ENCODE data around the gene NFIA.

The NFIA gene

DNA sequence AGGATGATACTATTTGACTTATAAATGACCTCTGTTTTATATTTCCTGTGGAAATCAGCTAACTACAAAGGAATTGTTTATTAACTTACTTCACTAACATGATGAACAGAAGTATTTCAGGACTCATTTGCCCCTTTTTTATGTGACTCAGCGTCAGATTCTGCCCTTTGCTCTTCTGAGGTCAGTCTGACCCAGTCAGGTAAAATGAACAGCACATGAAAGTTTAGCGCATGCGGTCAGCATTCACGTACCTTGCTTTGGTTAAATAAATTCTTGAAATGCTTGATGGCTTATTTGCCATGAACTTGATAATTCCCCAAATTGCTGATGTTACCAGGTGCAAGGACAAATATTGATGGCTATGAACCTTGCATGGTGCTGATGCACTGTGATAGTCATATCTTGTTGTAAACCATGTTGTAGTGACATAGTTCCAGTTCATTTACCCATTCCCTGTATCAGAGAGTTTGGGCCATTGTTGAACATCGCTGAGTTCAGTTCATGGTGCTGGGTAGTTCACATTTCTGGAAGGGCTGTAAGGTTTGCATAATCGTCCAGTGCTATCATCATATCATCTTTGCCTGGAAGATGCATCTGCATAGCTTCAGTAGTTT, 133.4 kb downstream of the NFIA start:
- no peak for DNase-seq (ENCODE audit: low read depth)

DNA sequence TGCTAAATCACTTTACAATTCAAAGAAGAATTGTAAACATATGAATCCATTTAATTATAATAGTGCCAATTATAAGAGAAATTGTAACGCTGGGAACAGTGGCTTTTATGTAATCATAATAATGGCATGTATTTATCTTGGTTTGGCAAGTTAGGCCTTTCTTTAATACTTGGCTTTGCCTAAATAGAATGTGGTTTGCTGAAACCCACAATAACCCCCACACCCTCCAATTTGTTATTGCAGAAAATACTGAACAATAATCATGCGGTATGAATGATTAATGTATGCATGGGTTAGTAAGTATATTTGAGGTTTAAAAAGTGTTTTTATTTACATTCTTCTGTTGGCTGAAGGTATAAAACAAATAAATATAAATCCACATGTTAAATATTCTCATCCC, 138.2 kb downstream of the NFIA start:
- DNase-seq (ENCODE audit: low read depth): no peak

DNA sequence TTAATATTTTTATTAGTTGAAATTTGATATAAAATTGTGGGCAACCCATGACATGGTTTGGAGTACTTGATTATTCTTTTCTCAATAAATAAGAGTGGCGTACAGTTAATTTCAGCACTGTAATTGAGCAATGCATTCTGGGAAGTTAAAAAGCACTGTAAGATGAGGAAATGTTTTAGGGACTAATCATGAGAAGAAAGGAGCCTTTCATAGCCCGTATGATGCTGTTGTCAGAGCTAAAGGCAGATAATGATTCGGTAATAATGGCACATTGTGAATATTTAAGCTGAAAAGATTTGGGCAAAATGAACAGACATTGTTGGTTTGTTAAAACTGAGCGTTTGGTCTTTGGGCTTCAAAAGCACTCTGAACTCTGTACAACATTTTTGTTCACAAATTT, 139.3 kb downstream of the NFIA start:
- DNase-seq (ENCODE audit: low read depth): no peak

DNA sequence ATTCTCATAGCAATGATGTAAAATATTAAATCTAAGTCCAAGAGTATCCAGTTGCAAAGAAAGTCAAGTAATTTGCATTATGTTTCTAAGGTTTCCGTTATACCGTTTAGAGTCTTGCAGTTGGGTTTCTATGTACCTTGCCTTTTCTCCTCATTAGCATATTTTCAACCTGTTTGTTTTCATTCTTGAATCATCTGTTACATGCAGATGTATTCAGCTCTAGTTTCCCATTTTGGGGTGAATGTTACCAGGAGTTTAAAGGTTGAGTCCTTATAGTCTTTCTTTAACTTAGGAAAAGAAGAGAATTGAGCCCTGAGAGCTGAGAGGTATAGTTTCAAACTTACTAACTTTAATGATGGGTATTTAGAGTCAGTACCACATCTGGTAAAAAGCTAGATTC, 139.9 kb downstream of the NFIA start:
- no peak for DNase-seq (ENCODE audit: low read depth)

DNA sequence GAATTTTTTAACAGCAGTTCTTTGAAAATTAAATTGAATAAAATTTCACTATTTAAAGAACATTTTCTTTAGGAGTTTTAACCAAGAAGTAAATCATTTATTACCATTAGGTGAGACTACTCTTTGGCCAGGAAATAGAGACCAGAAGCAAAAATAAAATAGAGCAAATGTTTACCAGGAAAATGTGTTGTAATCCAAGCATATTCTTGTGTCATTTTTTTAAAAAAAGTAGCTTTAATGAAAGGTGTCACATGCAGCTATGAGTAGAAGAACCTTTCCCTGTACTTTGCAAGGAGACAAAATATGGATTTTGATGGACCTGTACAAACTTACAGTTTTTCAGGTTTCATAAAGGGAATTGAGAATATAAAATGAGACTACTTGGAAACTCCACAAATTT, 140.8 kb downstream of the NFIA start:
- DNase-seq (ENCODE audit: low read depth): no peak

DNA sequence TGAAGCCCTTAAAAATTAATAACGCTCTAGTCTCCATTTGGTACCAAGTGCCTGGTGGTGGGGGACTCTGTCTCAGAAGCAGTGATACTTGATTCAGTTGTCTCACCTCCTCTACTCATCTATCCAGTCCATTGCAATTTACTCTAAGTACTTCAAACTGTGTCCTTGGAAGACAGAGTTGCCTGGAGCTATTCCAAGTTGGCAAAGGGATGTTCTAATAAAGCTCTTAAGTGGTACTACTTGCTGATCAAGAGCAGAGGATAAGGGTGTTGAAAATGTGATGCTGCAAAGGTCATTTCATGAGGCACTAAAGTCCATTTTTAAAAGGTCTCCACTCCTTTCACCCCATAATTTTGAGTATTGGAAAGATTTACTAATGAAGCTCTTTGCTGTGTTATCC, 142.2 kb downstream of the NFIA start:
- no peak for DNase-seq (ENCODE audit: low read depth)

DNA sequence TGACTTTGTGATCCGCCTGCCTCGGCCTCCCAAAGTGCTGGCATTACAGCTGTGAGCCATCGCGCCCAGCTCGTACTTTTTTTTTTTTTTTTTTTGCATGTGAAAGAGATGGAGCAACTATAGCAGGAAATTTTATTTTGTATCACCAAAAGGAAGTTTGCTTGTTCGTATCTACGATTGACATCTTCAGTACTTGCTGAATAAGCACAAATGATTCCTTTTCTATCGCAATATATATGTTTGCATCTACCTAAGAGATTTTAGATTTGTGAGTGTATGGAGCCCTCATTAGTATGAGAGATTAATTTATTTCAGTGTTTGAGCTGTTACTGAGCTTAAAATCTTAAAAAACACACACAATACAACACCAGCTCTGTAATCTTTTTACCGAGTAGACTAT, 143.1 kb downstream of the NFIA start:
- no peak for DNase-seq (ENCODE audit: low read depth)

DNA sequence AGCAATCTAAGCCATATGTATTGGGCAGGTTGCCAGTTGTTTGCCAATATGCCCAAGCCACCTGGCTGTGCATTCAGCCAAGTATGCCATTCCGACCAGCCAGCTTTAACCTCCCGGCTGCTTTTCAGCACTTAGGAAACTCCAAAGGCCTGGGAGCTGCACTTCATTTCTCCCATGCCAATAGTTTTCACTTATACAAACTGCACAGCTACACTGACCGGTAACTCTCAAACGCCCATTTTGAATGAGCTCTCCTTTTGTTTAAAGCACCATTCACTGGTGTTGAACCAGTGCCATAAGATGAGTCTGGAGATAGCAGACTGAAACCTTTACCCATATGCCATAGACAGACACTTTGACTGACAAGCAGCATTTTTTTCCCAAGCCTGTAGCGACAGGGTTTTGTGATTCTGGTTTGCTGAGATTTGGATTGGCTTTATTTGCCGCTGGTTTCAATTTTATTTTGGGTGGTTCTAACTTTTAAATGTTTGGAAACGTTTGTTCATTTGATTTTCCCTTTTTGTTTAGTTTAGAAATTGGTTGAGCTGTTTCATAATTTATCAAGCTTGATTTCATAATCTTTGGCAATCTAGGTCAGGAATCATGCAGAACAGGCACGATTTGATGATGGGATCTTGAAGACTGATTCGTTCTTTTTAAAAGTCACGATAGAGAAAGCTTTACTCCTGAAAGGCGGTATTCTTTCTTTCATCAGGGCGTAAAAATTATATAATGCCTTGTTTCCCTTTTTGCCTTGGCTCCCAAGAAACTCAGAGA, 144.6 kb downstream of the NFIA start:
- DNase-seq (ENCODE audit: low read depth): no peak

DNA sequence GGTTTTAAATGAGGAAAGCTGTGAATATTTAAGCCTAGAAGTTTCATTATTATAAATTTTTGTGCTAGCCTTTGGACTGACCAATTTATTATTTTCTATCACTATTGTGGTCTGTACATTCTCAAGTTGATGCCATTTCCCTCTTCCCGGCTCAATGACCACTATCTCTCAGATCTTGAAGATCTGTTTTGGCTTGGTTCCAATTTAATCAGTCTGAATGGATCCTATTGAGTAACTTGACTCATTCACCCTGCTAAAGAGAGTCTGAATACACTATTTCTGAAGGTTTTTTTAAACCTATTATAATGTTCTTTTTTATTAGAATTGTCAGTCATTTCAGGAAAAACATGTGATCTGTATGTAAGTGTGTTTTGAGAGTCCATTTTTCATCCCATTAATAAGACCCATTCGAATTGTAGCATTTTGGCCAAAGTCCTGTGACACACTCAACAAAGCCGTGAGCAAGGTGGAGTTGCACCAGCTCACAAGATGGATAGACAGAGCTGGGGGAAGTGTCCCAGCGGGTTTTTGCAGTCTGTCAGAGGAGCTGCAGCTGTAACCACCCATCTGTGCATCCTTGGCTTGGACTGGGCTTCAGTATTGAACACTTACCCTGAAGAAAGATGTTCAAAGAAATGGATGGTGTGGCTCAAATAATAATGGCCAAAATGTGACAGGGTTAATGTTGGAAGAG, 145.6 kb downstream of the NFIA start:
- no peak for DNase-seq (ENCODE audit: low read depth)

DNA sequence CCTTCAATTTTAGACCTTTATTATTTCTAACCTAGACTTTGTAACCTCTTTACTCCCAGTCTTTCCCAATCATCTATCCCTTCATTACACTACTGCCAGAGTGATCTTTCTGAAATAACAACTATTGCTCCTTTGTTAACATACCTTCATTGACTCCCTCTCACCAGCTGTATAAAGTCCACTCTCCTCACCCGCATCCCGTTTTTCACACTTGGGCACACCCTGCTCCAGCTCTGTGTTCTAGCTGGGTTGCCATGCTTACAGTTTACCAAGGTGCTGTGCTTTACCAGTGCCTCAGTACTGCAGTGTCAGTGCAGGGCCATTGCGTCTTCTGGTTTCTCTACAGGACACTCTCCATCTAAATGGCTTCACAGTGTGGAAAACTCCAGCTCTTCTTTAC, 148.2 kb downstream of the NFIA start:
- no peak for DNase-seq (ENCODE audit: low read depth)

DNA sequence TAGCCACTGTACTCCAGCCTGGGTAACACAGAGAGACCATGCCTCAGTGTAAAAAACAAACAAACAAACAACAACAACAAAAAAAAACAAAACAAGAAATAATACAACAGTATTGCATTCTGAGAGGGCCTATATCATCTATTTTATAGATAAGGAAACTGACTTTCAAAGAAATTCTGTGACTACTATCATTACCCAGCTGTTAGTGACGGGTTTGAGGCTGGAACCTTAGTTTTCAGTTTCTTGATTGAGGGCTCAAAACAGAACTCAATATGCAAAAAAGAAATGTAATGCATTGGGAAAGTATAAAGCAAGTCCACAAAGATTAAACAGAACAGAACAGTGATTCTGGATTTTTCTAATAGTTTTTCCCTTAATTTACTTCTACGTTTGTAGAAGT, 149.4 kb downstream of the NFIA start:
- no peak for DNase-seq (ENCODE audit: low read depth)

DNA sequence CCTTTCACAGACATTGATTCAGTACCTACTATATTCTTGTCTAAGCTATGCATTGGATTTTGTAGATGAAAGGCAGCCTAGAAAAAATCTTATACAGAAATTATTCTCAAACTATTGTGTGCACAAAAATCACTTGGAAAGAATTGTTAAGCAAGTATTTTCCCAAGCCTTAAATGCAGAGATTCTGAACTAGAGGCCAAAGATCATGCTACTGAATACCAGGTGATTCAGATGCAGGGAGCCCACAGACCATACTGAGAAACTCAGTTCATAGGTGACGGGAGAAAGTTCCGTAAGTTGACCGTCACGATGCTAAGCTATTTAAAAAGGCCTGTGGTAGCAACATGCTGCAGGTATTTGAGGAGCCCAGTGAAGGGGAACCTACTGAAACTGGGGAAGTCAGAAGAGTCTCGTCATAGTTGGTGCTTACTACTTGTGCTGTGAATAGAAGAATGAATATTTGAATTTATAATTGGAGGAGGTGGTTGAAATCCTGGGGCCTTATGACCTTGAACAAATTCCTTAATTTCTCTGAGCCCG, 150.8 kb downstream of the NFIA start:
- DNase-seq (ENCODE audit: low read depth): no peak

DNA sequence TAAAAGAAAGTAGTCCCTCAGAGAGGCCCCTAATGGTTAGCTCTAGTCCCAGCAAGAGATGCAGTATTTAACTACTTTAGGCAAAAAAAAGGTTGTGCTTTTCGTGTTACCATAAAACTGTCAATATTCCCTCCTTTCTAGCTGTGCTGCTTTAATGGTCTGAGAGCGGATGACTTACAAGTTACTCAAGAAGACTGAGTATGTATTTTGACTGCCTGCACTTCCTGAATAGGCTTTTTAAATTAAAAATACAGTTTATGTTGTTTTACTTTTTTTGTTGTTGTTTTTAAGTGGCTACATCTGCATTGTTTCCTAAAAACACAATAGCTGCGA, 152.2 kb downstream of the NFIA start:
- no peak for DNase-seq (ENCODE audit: low read depth)

DNA sequence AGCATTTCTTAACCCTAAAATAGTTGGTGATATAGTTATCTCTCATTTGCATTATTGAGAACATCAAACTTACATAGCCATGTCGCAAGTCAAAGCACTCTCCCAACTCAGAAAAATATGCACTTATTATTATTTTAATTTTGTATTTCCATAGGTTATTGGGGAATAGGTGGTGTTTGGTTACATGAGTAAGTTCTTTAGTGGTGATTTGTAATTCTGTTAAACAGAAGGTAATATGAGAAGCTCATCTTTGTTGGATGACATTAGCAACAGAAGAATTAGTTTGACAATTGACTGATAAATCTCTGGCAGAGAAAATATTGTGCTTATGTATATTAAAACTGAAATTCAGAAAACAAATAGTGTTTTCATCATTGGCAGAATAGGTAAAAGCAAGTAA, 154.8 kb downstream of the NFIA start:
- no peak for DNase-seq (ENCODE audit: low read depth)

DNA sequence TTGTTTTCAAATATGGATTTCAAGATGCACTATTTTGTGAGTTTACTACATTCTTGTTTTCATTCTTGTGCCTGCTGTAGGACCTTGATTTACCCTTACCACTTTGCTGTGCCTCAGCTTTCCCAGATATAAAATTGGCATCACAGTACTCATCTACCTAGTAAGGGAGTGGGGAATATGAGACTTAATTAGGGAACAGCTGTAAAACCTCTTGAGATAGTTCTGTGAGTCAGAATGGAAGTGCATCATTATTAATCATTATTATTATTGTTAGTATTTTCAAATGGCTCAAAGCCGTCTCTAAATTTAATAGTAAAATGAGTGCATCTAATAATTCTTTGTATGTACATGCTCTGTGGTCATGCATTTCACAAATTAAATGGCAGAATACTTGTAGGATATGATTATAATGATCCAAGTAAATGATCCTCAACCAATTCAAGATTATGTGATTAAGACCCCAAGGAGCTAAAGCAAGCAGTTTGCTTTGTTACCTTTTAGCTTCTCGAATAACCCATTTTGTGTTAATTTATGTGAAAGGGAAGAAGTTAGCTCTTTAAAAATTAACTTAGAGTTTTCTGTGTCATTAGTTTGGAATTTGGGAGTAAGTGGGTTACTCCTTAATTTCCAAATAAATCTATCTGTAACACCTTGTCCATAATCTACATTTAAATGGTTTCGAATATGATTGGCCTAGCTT, 155.4 kb downstream of the NFIA start:
- DNase-seq (ENCODE audit: low read depth): no peak

DNA sequence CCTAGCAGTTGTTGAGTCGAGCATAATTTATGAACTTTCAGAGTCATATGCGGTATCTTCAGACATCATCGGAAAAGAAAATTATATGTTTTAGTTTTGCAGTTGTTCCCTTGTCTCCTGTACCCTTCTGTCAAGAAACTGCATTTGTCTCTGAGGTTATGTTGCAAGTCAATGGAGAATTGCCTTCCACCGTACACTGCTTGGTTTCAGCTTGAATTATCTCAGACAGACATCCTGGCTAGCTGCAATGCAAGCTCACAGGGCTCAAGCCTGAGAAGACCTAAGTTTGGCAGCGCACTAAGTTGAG, 156.0 kb downstream of the NFIA start:
- DNase-seq (ENCODE audit: low read depth): no peak

DNA sequence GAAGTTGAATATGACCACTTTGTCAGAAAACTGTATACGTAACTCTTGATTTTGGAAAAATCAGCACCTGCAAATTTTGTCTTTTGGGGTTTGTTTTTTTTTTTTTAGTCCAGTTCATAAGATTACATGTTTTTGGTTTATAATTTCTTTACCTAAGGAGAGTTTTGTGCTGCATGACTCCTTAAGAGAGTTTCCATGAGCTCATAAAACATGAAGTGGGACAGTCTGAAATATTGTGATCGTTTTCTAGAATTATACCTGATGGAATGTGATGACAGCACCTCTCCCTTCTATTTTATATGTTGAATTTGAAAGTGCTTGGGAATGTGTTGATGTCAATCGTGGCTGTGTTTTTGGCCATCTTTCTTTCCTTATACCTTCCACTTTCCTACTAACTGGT, 158.5 kb downstream of the NFIA start:
- no peak for DNase-seq (ENCODE audit: low read depth)

DNA sequence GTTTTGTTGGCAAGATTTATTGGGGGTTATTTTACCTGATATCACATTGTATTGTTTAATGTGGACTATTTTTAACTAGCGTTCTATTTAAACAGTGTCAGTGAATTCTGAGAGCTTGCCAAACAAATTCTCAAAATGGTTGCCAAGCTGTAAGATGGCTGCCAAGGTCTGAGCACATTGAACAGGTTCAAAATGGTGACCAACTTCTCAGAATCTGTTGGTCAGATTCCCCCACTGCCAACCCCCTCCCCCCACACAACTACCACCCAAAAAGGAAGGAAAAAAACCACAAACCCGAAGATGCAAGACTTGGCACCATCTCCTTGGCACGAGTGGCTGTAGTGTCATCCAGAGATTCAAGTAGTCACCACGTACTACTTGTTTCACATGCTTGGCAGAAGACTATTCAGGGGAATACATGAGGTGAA, 159.1 kb downstream of the NFIA start:
- no peak for DNase-seq (ENCODE audit: low read depth)

DNA sequence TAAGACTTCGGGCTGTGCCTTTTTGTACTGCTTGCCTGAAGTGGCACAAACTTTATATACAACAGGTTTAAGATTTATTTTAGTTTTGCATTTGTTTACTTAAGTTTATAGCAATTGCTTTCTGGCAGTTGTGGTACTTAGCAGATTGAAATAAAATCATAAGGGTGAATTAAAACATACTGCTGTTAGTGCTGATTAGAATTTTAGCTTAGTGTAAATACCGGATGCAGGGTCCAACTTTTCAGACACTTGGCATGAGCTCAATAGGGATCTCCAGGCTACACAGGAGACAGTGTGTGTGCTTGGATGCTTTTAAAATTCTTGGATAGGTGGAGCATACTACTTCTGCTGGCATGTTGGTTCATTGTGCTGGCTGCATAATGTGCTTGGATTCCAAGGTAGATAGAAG, 159.6 kb downstream of the NFIA start:
- DNase-seq (ENCODE audit: low read depth): no peak

DNA sequence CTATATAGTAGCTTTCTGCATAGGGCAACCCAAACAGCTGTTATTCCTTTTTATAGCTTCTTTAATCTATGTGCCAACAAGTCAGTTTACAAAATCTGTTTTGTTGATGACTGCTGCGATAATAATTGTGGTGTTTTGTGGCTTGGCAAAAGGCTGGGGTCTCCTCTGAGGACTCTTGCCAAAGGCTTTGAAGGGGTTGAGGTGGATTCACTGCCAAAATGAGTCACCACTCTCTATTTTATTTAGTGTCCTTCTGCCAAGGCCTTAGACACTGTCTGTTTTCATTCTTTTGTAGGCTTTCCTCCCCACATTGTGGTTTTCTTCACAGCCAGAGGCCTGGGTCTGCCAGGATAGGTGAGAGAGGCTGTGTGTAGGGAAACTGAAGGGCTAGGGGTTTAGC, 161.8 kb downstream of the NFIA start:
- no peak for DNase-seq (ENCODE audit: low read depth)

DNA sequence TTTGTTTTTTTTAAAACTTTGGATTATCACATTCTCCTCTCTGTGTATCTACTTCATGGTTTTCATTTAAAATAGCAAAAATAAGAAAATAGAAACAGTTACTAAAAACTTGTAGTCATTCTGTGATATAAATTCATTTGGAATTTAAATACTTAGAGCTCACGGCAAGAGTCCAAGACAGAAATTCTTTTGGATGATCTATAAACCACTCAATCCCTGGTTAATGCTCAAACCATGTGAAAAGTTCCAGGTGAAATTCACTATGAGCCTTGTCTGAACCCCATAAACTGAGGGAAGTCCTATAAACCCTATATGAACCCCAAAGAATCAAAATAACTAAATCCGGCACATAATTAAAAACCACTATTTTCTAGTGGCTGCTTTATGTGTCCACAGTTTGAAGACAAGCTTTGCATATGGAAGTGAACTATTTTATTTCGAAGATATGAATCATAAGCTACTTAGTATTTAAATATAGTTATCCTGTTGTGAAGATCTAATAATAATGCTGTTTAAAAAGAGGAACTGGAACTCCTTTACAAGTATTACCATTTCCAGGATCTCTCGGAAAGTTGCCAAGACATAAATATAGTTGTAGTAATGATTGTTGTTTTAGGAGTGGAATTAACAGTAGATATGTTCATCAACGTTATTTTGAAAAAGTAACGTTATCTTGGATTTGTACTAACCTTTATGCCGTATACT, 163.5 kb downstream of the NFIA start:
- no peak for DNase-seq (ENCODE audit: low read depth)
